HEK293 (cell line): Measurements from ENCODE around the gene TRIM8.

Experiments used
- CTCF ChIA-PET: fragments of 350-600 bp; formaldehyde crosslinking; extraction: SDS; loops from one replicate; lab custom pipeline; 2021; ENCODE audit warnings: antibody characterized with exemption; lab: Yijun Ruan, JAX
- POLR2A ChIA-PET: fragments of 300-600 bp; formaldehyde crosslinking; extraction: SDS; loops from one replicate; lab custom pipeline; 2020; ENCODE audit warnings: antibody characterized with exemption, inconsistent platforms; lab: Yijun Ruan, JAX
- H3K27ac ChIP-seq: fragments of 200-500 bp; sonication (Bioruptor generic); 2 replicates; pipeline ENCODE4 v1.5.1; 2014; ENCODE audit warnings: low read depth, low read length, control low read depth, inconsistent platforms; ENCODE audit errors: extremely low read depth
- H3K36me3 ChIP-seq, 2 experiments: fragments of 200-500 bp in 1 of 2; sonication (Bioruptor generic) in 1 of 2; 1 replicate in 1 of 2; 2 replicates in 1 of 2; pipeline ENCODE4 v1.5.1; 2014 to 2017; ENCODE audit warnings: inconsistent platforms in 2 of 2, low read length in 2 of 2; ENCODE audit not compliant: control insufficient read depth in 2 of 2, insufficient read depth in 1 of 2
- H3K4me1 ChIP-seq: fragments of 200-500 bp; sonication (Bioruptor generic); 2 replicates; pipeline ENCODE4 v1.5.1; 2014; ENCODE audit warnings: mild to moderate bottlenecking, low read length, inconsistent platforms; ENCODE audit not compliant: control insufficient read depth, insufficient read depth
- H3K4me3 ChIP-seq: 2 replicates; pipeline ENCODE4 v1.5.1; 2011; ENCODE audit warnings: low read depth, mild to moderate bottlenecking, control low read depth, low read length, moderate library complexity
- H3K9me3 ChIP-seq: fragments of 200-500 bp; sonication (Bioruptor generic); 2 replicates; pipeline ENCODE4 v1.5.1; 2014; ENCODE audit warnings: low read depth, low read length, inconsistent platforms; ENCODE audit not compliant: control insufficient read depth, insufficient read depth
- CTCF ChIP-seq: fragments of 450-650 bp; formaldehyde crosslinking; IDR thresholded peaks from 2 replicates; pipeline ENCODE4 v1.5.1; 2016; ENCODE audit warnings: missing biosample characterization, missing genetic modification characterization
- HIC1 ChIP-seq: fragments of 450-650 bp; formaldehyde crosslinking; IDR thresholded peaks from 2 replicates; pipeline ENCODE4 v1.5.1; 2016; ENCODE audit warnings: missing biosample characterization, missing genetic modification characterization
- IKZF3 ChIP-seq: fragments of 450-650 bp; IDR thresholded peaks from 2 replicates; pipeline ENCODE4 v1.5.0; 2018; ENCODE audit warnings: missing biosample characterization, mild to moderate bottlenecking, missing genetic modification characterization, moderate library complexity
- TRIM28 ChIP-seq: IDR thresholded peaks from 2 replicates; pipeline ENCODE4 v1.6.1; 2011; ENCODE audit warnings: low read length, control low read depth, borderline replicate concordance
- WT1 ChIP-seq: fragments of 450-650 bp; formaldehyde crosslinking; IDR thresholded peaks from 2 replicates; pipeline ENCODE4 v1.5.1; 2016; ENCODE audit warnings: missing biosample characterization, missing genetic modification characterization
- ZBTB17 ChIP-seq: fragments of 450-650 bp; formaldehyde crosslinking; IDR thresholded peaks from 2 replicates; pipeline ENCODE4 v1.5.1; 2016; ENCODE audit warnings: missing biosample characterization, missing genetic modification characterization
- ZNF114 ChIP-seq: fragments of 450-650 bp; formaldehyde crosslinking; IDR thresholded peaks from 2 replicates; pipeline ENCODE4 v1.5.0; 2017; ENCODE audit warnings: missing biosample characterization, missing genetic modification characterization
- ZNF121 ChIP-seq: fragments of 450-650 bp; formaldehyde crosslinking; IDR thresholded peaks from 2 replicates; pipeline ENCODE4 v1.5.1; 2016; ENCODE audit warnings: missing biosample characterization, missing genetic modification characterization
- ZNF155 ChIP-seq: fragments of 450-650 bp; formaldehyde crosslinking; IDR thresholded peaks from 2 replicates; pipeline ENCODE4 v1.5.1; 2016; ENCODE audit warnings: missing biosample characterization, missing genetic modification characterization
- ZNF157 ChIP-seq: fragments of 450-650 bp; formaldehyde crosslinking; IDR thresholded peaks from 2 replicates; pipeline ENCODE4 v1.5.1; 2016; ENCODE audit warnings: missing biosample characterization, missing genetic modification characterization
- ZNF2 ChIP-seq: fragments of 450-650 bp; formaldehyde crosslinking; IDR thresholded peaks from 2 replicates; pipeline ENCODE4 v1.5.1; 2016; ENCODE audit warnings: missing biosample characterization, missing genetic modification characterization
- ZNF214 ChIP-seq: fragments of 450-650 bp; formaldehyde crosslinking; IDR thresholded peaks from 2 replicates; pipeline ENCODE4 v1.5.1; 2017; ENCODE audit warnings: missing biosample characterization, mild to moderate bottlenecking, missing genetic modification characterization, borderline replicate concordance
- ZNF280C ChIP-seq: fragments of 450-650 bp; formaldehyde crosslinking; IDR thresholded peaks from 2 replicates; pipeline ENCODE4 v1.5.1; 2016; ENCODE audit warnings: missing biosample characterization, missing genetic modification characterization
- ZNF366 ChIP-seq: fragments of 450-650 bp; formaldehyde crosslinking; conservative IDR thresholded peaks from 2 replicates; pipeline ENCODE4 v1.5.1; 2016; ENCODE audit warnings: missing biosample characterization, missing genetic modification characterization
- ZNF514 ChIP-seq: fragments of 450-650 bp; formaldehyde crosslinking; IDR thresholded peaks from 2 replicates; pipeline ENCODE4 v1.5.1; 2016; ENCODE audit warnings: missing biosample characterization, missing genetic modification characterization
- ZNF555 ChIP-seq: fragments of 450-650 bp; formaldehyde crosslinking; conservative IDR thresholded peaks from 2 replicates; pipeline ENCODE4 v1.5.1; 2017; ENCODE audit warnings: missing biosample characterization, mild to moderate bottlenecking, missing genetic modification characterization, inconsistent platforms
- ZNF585B ChIP-seq: fragments of 450-650 bp; formaldehyde crosslinking; IDR thresholded peaks from 2 replicates; pipeline ENCODE4 v1.5.1; 2016; ENCODE audit warnings: missing biosample characterization, missing genetic modification characterization
- ZNF596 ChIP-seq: fragments of 450-650 bp; IDR thresholded peaks from 2 replicates; pipeline ENCODE4 v1.5.0; 2018; ENCODE audit warnings: missing biosample characterization, mild to moderate bottlenecking, missing genetic modification characterization, moderate library complexity
- ZNF626 ChIP-seq: fragments of 450-650 bp; sonication (Bioruptor Pico); formaldehyde crosslinking; IDR thresholded peaks from 2 replicates; pipeline ENCODE4 v1.5.1; 2018; ENCODE audit warnings: missing biosample characterization, missing genetic modification characterization, inconsistent platforms
- ZNF629 ChIP-seq: fragments of 450-650 bp; formaldehyde crosslinking; IDR thresholded peaks from 2 replicates; pipeline ENCODE4 v1.5.1; 2017; ENCODE audit warnings: missing biosample characterization, missing genetic modification characterization
- ZNF677 ChIP-seq: fragments of 450-650 bp; IDR thresholded peaks from 2 replicates; pipeline ENCODE4 v1.5.0; 2018; ENCODE audit warnings: missing biosample characterization, mild to moderate bottlenecking, missing genetic modification characterization, moderate library complexity
- ZSCAN16 ChIP-seq: fragments of 450-650 bp; formaldehyde crosslinking; IDR thresholded peaks from 2 replicates; pipeline ENCODE4 v1.5.1; 2016; ENCODE audit warnings: missing biosample characterization, missing genetic modification characterization

Gene TRIM8

GRCh38 chr10:102612964-102613275 is 31.4 kb upstream of the TRIM8 start:
- Histone ChIP-seq H3K4me3 (no peak overlapping the region), H3K27ac (no peak overlapping the region), H3K9me3 (no peaks in the 10 kb centered on the region), H3K4me1 (peaks cover 3% of the 10 kb centered on the region; the same call in 1 of the 2 replicates), H3K36me3 (peaks cover 0 to 41% of the 10 kb centered on the region in 2 experiments; a peak in 2 of 3 replicates)
- CTCF ChIA-PET, result interaction anchor here (1.0 to 5.2 kb wide), 5 partner anchors 8 to 110 kb away, joined by 3 to 25 read pairs (median 3); partner anchors contain the start of gene ACTR1A
- POLR2A ChIA-PET, result interaction anchor here (1.1 to 1.2 kb wide), 2 partner anchors 29 to 32 kb away, joined by 3 read pairs; no protein-coding TSS in a partner anchor
- no peak for TF ChIP-seq CTCF (tag by site-specific recombination)
- TF ChIP-seq ZNF114 (tag by site-specific recombination), result no peak
- no peak for TF ChIP-seq ZNF155
- TF ChIP-seq ZNF2, result no peak
- no peak for TF ChIP-seq ZSCAN16 (tag by site-specific recombination)
- TF ChIP-seq ZNF555 (tag by site-specific recombination), result no peak
- no peak for TF ChIP-seq ZNF121 (tag by site-specific recombination)
- TF ChIP-seq ZNF214 (tag by site-specific recombination), result no peak
- no peak for TF ChIP-seq IKZF3 (tag by site-specific recombination)
- no peak for TF ChIP-seq ZNF157 (tag by site-specific recombination)
- TF ChIP-seq ZNF366, result no peak
- no peak for TF ChIP-seq TRIM28
- TF ChIP-seq ZNF585B (tag by site-specific recombination), result no peak

GRCh38 chr10:102613286-102613685 is 31.0 kb upstream of the TRIM8 start:
- POLR2A ChIA-PET, result interaction anchor here (1.1 to 1.2 kb wide), 2 partner anchors 29 to 31 kb away, joined by 3 read pairs; no protein-coding TSS in a partner anchor
- Histone ChIP-seq H3K4me1 (peaks cover 3% of the 10 kb centered on the region; the same call in 1 of the 2 replicates), H3K9me3 (no peaks in the 10 kb centered on the region), H3K27ac (no peak overlapping the region)
- no peak for TF ChIP-seq ZNF514 (tag by site-specific recombination)
- no peak for TF ChIP-seq HIC1 (tag by site-specific recombination)
- no peak for TF ChIP-seq ZNF677 (tag by site-specific recombination)
- no peak for TF ChIP-seq ZNF626 (tag by site-specific recombination)
- no peak for TF ChIP-seq ZNF280C
- no peak for TF ChIP-seq WT1 (tag by site-specific recombination)
- TF ChIP-seq ZNF629, result no peak
- TF ChIP-seq ZBTB17 (tag by site-specific recombination), result no peak
- no peak for TF ChIP-seq ZNF596 (tag by site-specific recombination)
- TF ChIP-seq, all 188 proteins: peak for 0
- Histone ChIP-seq H3K4me3 (no peak overlapping the region), H3K36me3 (peaks cover 0 to 45% of the 10 kb centered on the region in 2 experiments; a peak in 1 of 3 replicates)
- CTCF ChIA-PET, result interaction anchor here (0.5 to 5.2 kb wide), 6 partner anchors 8 to 110 kb away, joined by 3 to 25 read pairs (median 4); partner anchors contain the start of gene ACTR1A
